GM12873 (cell line): ENCODE results near the gene CROCC2.

Source experiments
- CTCF ChIP-seq: IDR thresholded peaks from 2 replicates; pipeline ENCODE4 v1.5.1; 2012; ENCODE audit warnings: low read depth, mild to moderate bottlenecking, moderate library complexity, low read length, control low read depth; ENCODE audit not compliant: insufficient read depth; ENCODE audit errors: missing control alignments

CROCC2 gene

GRCh38 chr2:241002275-241003046 lies 96.3 kb downstream of the CROCC2 start:
- no peak for TF ChIP-seq CTCF

GRCh38 chr2:241003047-241003360 lies 96.9 kb downstream of the CROCC2 start:
- TF ChIP-seq CTCF = no peak

- no peak for TF ChIP-seq CTCF
Observed at GRCh38 chr2:241003369-241003768, 97.2 kb downstream of the CROCC2 start.

GRCh38 chr2:241003830-241004564 lies 97.9 kb downstream of the CROCC2 start:
- no peak for TF ChIP-seq CTCF

GRCh38 chr2:241005569-241005968 lies 99.4 kb downstream of the CROCC2 start:
- no peak for TF ChIP-seq CTCF

GRCh38 chr2:241006412-241006811 lies 100.3 kb downstream of the CROCC2 start:
- no peak for TF ChIP-seq CTCF

- no peak for TF ChIP-seq CTCF
Observed at GRCh38 chr2:241007111-241007510, 101.0 kb downstream of the CROCC2 start.
